ENCODE data around the gene L3MBTL3. TPM values are rescaled to one million over a fixed set of nuclear protein-coding genes. Genes with fewer than 3 reads are reported as not detected.

Gene L3MBTL3
- total RNA-seq, 2 donors from 2014 or later, result 7.7 to 25.0 TPM

DNA sequence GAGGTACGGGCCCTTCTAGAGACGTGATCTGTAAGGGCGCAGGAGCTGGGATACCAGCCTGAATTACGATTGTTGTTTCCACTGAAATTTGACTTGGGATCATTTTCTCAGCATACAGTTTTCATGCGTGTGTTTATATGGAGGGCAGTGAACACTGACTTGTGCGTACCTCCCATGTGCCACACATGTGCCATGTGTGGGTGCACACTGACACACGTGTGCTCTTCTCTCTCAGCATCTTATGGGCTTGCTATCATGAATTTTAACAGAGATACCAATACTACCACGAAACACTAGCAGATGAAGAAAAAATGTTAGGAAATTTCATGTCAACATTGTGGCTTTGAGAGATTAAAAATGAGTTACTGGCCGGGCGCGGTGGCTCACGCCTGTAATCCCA is 39.1 kb downstream of the L3MBTL3 start:
- no peak overlapping the region for H3K27ac ChIP-seq
- WGBS, result 92% methylated on average over 12 of the region's 12 CpGs
- intact Hi-C loops (cut with DNase I), result no loop called here
- no peaks in the 10 kb centered on the region for H3K36me3 ChIP-seq
- H3K4me3 ChIP-seq, result no peak overlapping the region
- no peaks in the 10 kb centered on the region for H3K27me3 ChIP-seq (replicated peaks; ENCODE audit: insufficient read depth)
- DNase-seq (ENCODE audit: low spot score), result no peak
- no peak for TF ChIP-seq POLR2AphosphoS5 (IDR thresholded peaks at IDR 0.05)
- TF ChIP-seq, protein P1, sequence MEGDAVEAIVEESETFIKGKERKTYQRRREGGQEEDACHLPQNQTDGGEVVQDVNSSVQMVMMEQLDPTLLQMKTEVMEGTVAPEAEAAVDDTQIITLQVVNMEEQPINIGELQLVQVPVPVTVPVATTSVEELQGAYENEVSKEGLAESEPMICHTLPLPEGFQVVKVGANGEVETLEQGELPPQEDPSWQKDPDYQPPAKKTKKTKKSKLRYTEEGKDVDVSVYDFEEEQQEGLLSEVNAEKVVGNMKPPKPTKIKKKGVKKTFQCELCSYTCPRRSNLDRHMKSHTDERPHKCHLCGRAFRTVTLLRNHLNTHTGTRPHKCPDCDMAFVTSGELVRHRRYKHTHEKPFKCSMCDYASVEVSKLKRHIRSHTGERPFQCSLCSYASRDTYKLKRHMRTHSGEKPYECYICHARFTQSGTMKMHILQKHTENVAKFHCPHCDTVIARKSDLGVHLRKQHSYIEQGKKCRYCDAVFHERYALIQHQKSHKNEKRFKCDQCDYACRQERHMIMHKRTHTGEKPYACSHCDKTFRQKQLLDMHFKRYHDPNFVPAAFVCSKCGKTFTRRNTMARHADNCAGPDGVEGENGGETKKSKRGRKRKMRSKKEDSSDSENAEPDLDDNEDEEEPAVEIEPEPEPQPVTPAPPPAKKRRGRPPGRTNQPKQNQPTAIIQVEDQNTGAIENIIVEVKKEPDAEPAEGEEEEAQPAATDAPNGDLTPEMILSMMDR (IDR thresholded peaks at IDR 0.05), result no peak
- H3K4me1 ChIP-seq (replicated peaks), result no peaks in the 10 kb centered on the region
- H3K9me3 ChIP-seq, result no peaks in the 10 kb centered on the region

DNA sequence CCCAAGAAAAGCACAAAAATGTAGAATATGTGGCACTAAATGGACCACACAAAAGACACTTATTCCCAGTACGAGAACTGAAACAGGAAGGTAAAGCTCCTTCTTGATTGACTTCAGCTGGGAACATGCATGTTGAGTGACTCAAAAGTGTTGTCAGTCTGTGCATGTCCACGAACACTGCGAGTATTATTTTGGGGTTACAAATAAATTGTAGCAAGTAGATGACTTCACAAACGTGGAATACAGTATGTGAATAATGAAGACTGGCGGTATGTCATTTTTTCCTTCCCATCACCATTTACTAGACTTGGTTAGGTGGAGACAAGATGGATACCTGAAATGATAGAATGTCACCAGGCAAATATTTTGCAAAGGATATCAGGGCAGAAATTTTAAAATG is 45.4 kb downstream of the L3MBTL3 start:
- WGBS, result 91% methylated on average over 5 of the region's 5 CpGs
- Histone ChIP-seq H3K27me3 (replicated peaks; ENCODE audit: insufficient read depth) (no peaks in the 10 kb centered on the region), H3K4me3 (no peak overlapping the region), H3K4me1 (replicated peaks) (no peaks in the 10 kb centered on the region), H3K9me3 (no peaks in the 10 kb centered on the region), H3K27ac (no peak overlapping the region), H3K36me3 (no peaks in the 10 kb centered on the region)
- DNase-seq (ENCODE audit: low spot score), result no peak
- TF ChIP-seq, protein P1 (IDR thresholded peaks at IDR 0.05), result no peak
- no peak for TF ChIP-seq POLR2A (IDR thresholded peaks at IDR 0.05)
- no peak for TF ChIP-seq POLR2AphosphoS5 (IDR thresholded peaks at IDR 0.05)
- intact Hi-C loops (cut with DNase I), result no loop called here

DNA sequence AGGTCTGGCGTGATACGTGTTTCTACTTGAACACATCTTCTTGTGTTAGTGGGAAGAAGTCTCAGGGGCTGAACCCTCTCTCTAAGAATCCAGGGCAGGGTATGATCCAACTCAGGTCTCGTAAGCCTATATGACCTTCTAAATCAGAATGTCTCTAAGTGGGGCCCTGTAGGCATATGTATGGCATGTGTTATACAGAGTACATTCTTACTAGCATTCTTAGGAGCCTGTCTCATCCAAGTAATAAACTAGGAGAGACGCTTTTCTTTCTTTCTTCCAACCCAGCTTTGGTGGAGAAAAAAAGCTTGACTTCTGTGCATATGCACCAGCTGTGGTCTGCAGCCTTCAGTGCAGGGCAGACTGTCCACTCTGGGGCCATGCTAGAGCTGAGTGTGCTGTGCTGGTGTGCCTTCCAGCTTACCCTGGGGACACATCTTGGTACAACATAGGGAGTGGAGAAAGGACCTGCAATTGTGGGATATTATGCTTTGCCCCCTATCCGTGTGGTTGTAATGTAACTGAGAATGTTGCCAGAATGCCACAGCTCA is 47.3 kb downstream of the L3MBTL3 start:
- WGBS, result 88% methylated on average over 5 of the region's 5 CpGs
- DNase-seq (ENCODE audit: low spot score), result no peak
- H3K4me1 ChIP-seq (replicated peaks), result no peaks in the 10 kb centered on the region
- TF ChIP-seq, protein P1 (IDR thresholded peaks at IDR 0.05), result no peak
- TF ChIP-seq POLR2A (IDR thresholded peaks at IDR 0.05) (no peak), POLR2AphosphoS5 (IDR thresholded peaks at IDR 0.05) (no peak)
- no peaks in the 10 kb centered on the region for H3K36me3 ChIP-seq
- H3K27ac ChIP-seq, result no peak overlapping the region
- no peak overlapping the region for H3K4me3 ChIP-seq
- no peaks in the 10 kb centered on the region for H3K27me3 ChIP-seq (replicated peaks; ENCODE audit: insufficient read depth)
- H3K9me3 ChIP-seq, result no peaks in the 10 kb centered on the region
- intact Hi-C loops (cut with DNase I), result no loop called here

GRCh38 chr6:130069485-130069884 is 51.1 kb downstream of the L3MBTL3 start:
- DNase-seq (ENCODE audit: low spot score), result no peak
- intact Hi-C loops (cut with DNase I), result no loop called here
- Histone ChIP-seq H3K4me1 (replicated peaks) (no peaks in the 10 kb centered on the region), H3K36me3 (no peaks in the 10 kb centered on the region), H3K27ac (no peak overlapping the region), H3K27me3 (replicated peaks; ENCODE audit: insufficient read depth) (no peaks in the 10 kb centered on the region), H3K4me3 (no peak overlapping the region), H3K9me3 (no peaks in the 10 kb centered on the region)
- TF ChIP-seq POLR2AphosphoS5 (IDR thresholded peaks at IDR 0.05) (no peak), POLR2A (IDR thresholded peaks at IDR 0.05) (no peak)
- TF ChIP-seq, protein P1 (IDR thresholded peaks at IDR 0.05), result no peak
- 86% methylated on average over 4 of the region's 4 CpGs for WGBS

- no peaks in the 10 kb centered on the region for H3K9me3 ChIP-seq
- H3K4me3 ChIP-seq, result no peak overlapping the region
- intact Hi-C loops (cut with DNase I), result no loop called here
- TF ChIP-seq, protein P1 (IDR thresholded peaks at IDR 0.05), result no peak
- no peak for TF ChIP-seq POLR2A (IDR thresholded peaks at IDR 0.05)
- no peak for TF ChIP-seq POLR2AphosphoS5 (IDR thresholded peaks at IDR 0.05)
- H3K27ac ChIP-seq, result no peak overlapping the region
- H3K27me3 ChIP-seq (replicated peaks; ENCODE audit: insufficient read depth), result no peaks in the 10 kb centered on the region
- no peak for DNase-seq (ENCODE audit: low spot score)
- H3K4me1 ChIP-seq (replicated peaks), result no peaks in the 10 kb centered on the region
- WGBS, result 78% methylated on average over 2 of the region's 2 CpGs
- no peaks in the 10 kb centered on the region for H3K36me3 ChIP-seq
These were observed 51.9 kb downstream of the L3MBTL3 start for GRCh38 chr6:130070326-130070725.

All from prostate gland (tissue), 2 donors.